ENCODE measurements around the gene POLA1. TPM values are rescaled to one million over a fixed set of nuclear protein-coding genes. Genes with fewer than 3 reads are reported as not detected.

Gene POLA1
- total and polyA plus RNA-seq, 2 donors (not counting 1 experiment from before 2014, with no cell fraction given) = 3.0 to 16.3 TPM

DNA sequence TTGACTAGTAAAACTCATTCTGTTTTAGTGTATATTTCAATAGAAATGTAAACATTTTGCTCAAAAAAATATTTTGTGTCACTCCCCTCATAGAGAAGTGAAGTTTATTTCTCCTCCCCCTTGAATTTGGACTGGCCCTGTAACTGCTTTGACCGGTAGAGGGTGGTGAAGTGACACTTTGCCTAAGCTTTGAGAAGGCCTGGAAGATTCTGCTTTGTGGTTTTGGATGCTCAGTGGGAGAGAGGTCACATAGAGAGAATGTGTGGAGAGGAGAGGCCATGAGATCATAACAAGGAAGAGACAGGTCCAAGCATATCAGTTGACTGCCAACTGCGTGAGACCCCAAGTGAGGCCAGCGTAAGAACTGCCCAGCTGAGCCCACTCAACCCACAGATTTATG is 341.2 kb downstream of the POLA1 start:
- ChIA-PET POLR2A (no interaction called here), CTCF (no interaction called here)
- Mint-ChIP-seq H3K27ac (no peak overlapping the region), H3K27me3 (peaks cover 5% of the 10 kb centered on the region), H3K4me3 (no peak overlapping the region), H3K9me3 (ENCODE audit: insufficient read depth) (no peaks in the 10 kb centered on the region), H3K4me1 (no peaks in the 10 kb centered on the region)
- Histone ChIP-seq H2AFZ (ENCODE audit: insufficient read depth, low read depth, low read length, poor library complexity, severe bottlenecking) (no peak overlapping the region), H3K27me3 (replicated peaks in 1 of 4; ENCODE audit: control extremely low read depth in 1 of 4, control insufficient read depth in 3 of 4, insufficient read depth in 4 of 4, low read length in 3 of 4) (no peaks in the 10 kb centered on the region), H3K79me2 (ENCODE audit: control insufficient read depth, insufficient read depth, low read length) (no peaks in the 10 kb centered on the region), H3K27ac (ENCODE audit: low read length in 2 of 2) (no peak overlapping the region), H3K36me3 (replicated peaks in 1 of 2; ENCODE audit: control extremely low read depth in 1 of 2, control insufficient read depth in 1 of 2, extremely low read depth in 1 of 2, insufficient read depth in 2 of 2, low read length in 1 of 2) (no peaks in the 10 kb centered on the region), H3K4me2 (replicated peaks; ENCODE audit: low read depth, low read length, poor library complexity, severe bottlenecking) (no peak overlapping the region), H3K4me3 (ENCODE audit: control extremely low read depth in 1 of 5, extremely low read depth in 1 of 5, insufficient read depth in 1 of 5, low read depth in 2 of 5, low read length in 4 of 5) (no peak overlapping the region), H3K9me3 (ENCODE audit: control extremely low read depth in 1 of 3, control insufficient read depth in 2 of 3, insufficient read depth in 1 of 3, low read length in 2 of 3) (no peaks in the 10 kb centered on the region), H3K9ac (ENCODE audit: low read length) (no peak overlapping the region), H4K20me1 (ENCODE audit: control insufficient read depth, insufficient read depth, low read length, poor library complexity, severe bottlenecking) (no peaks in the 10 kb centered on the region), H3K4me1 (ENCODE audit: control insufficient read depth in 2 of 2, insufficient read depth in 2 of 2, low read length in 2 of 2) (no peaks in the 10 kb centered on the region)
- no CpG with 5 or more reads among the region's 3 CpGs for WGBS (ENCODE audit: insufficient coverage)
- TF ChIP-seq, protein P1, sequence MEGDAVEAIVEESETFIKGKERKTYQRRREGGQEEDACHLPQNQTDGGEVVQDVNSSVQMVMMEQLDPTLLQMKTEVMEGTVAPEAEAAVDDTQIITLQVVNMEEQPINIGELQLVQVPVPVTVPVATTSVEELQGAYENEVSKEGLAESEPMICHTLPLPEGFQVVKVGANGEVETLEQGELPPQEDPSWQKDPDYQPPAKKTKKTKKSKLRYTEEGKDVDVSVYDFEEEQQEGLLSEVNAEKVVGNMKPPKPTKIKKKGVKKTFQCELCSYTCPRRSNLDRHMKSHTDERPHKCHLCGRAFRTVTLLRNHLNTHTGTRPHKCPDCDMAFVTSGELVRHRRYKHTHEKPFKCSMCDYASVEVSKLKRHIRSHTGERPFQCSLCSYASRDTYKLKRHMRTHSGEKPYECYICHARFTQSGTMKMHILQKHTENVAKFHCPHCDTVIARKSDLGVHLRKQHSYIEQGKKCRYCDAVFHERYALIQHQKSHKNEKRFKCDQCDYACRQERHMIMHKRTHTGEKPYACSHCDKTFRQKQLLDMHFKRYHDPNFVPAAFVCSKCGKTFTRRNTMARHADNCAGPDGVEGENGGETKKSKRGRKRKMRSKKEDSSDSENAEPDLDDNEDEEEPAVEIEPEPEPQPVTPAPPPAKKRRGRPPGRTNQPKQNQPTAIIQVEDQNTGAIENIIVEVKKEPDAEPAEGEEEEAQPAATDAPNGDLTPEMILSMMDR (IDR thresholded peaks at IDR 0.05) = no peak
- TF ChIP-seq EZH2 (IDR thresholded peaks at IDR 0.05; ENCODE audit: borderline replicate concordance, insufficient read depth, low read depth, low read length, poor library complexity, severe bottlenecking) = no peak
- intact Hi-C loops (cut with micrococcal nuclease) = no loop called here
- DNase-seq = no peak
- ATAC-seq (ENCODE audit: low read depth) = no peak

DNA sequence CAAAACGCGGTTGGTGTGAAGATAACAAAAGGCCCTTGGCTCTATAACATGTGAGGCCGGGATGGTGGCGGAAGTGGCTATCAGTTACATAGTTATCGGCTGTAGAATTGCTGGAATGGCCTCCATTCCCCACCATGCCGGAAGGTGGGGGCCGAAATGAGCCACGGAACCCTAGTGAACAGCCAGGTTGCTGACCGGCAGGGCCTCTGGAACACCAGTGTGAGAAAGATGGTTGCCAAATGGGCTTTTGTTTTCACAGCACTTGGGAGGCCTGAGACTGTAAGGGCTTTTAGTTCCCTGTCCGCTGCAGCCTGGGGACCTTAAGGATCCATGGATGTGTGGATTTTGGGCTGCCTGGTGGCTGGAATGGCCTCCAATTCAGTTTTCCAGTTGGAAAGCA is 345.3 kb downstream of the POLA1 start:
- peaks cover 5% of the 10 kb centered on the region for H3K27me3 Mint-ChIP-seq
- no peaks in the 10 kb centered on the region for H3K9me3 ChIP-seq (ENCODE audit: control extremely low read depth in 1 of 3, control insufficient read depth in 2 of 3, insufficient read depth in 1 of 3, low read length in 2 of 3)
- no peak overlapping the region for H3K27ac ChIP-seq (ENCODE audit: low read length in 2 of 2)
- 91% methylated on average over 7 of the region's 10 CpGs for WGBS (ENCODE audit: insufficient coverage)
- no peak overlapping the region for H3K4me2 ChIP-seq (replicated peaks; ENCODE audit: low read depth, low read length, poor library complexity, severe bottlenecking)
- CTCF ChIA-PET = no interaction called here
- ATAC-seq (ENCODE audit: low read depth) = no peak
- H3K9ac ChIP-seq (ENCODE audit: low read length) = no peak overlapping the region
- H3K36me3 ChIP-seq (replicated peaks in 1 of 2; ENCODE audit: control extremely low read depth in 1 of 2, control insufficient read depth in 1 of 2, extremely low read depth in 1 of 2, insufficient read depth in 2 of 2, low read length in 1 of 2) = no peaks in the 10 kb centered on the region
- H3K27me3 ChIP-seq (replicated peaks in 1 of 4; ENCODE audit: control extremely low read depth in 1 of 4, control insufficient read depth in 3 of 4, insufficient read depth in 4 of 4, low read length in 3 of 4) = no peaks in the 10 kb centered on the region
- DNase-seq = no peak
- no peaks in the 10 kb centered on the region for H3K9me3 Mint-ChIP-seq (ENCODE audit: insufficient read depth)
- peaks cover 0 to 7% of the 10 kb centered on the region in 2 donors for H3K4me1 ChIP-seq (ENCODE audit: control insufficient read depth in 2 of 2, insufficient read depth in 2 of 2, low read length in 2 of 2)
- H3K27ac Mint-ChIP-seq = no peak overlapping the region
- intact Hi-C loops (cut with micrococcal nuclease) = no loop called here
- H4K20me1 ChIP-seq (ENCODE audit: control insufficient read depth, insufficient read depth, low read length, poor library complexity, severe bottlenecking) = no peaks in the 10 kb centered on the region
- peaks cover 9% of the 10 kb centered on the region for H3K4me1 Mint-ChIP-seq
- H3K4me3 Mint-ChIP-seq = no peak overlapping the region
- H2AFZ ChIP-seq (ENCODE audit: insufficient read depth, low read depth, low read length, poor library complexity, severe bottlenecking) = no peak overlapping the region
- no peaks in the 10 kb centered on the region for H3K79me2 ChIP-seq (ENCODE audit: control insufficient read depth, insufficient read depth, low read length)
- POLR2A ChIA-PET = no interaction called here
- no peak overlapping the region for H3K4me3 ChIP-seq (ENCODE audit: control extremely low read depth in 1 of 5, extremely low read depth in 1 of 5, insufficient read depth in 1 of 5, low read depth in 2 of 5, low read length in 4 of 5)
- no peak for TF ChIP-seq EZH2 (IDR thresholded peaks at IDR 0.05; ENCODE audit: borderline replicate concordance, insufficient read depth, low read depth, low read length, poor library complexity, severe bottlenecking)
- TF ChIP-seq, protein P1 (IDR thresholded peaks at IDR 0.05) = no peak

Data from B cell (primary cell).